GM19023 (cell line): ENCODE results near the gene DCTN1.
"Not testable (repeated sequence)": the region's sequence is repeated elsewhere in the genome, so short reads cannot be mapped to it uniquely, and the experiment has no call there.

Experiments used
- ATAC-seq: cut with Tn5 transposase; IDR thresholded peaks from one replicate; pipeline ENCODE4 v1.9.1; 2021; ENCODE audit warnings: mild to moderate bottlenecking, moderate library complexity; ENCODE audit not compliant: unreplicated experiment

DCTN1 gene

GRCh38 chr2:74372674-74373073 lies 7.4 kb downstream of the DCTN1 start:
- no peak for ATAC-seq

GRCh38 chr2:74371421-74371820 lies 8.7 kb downstream of the DCTN1 start:
- ATAC-seq = no peak

DNA sequence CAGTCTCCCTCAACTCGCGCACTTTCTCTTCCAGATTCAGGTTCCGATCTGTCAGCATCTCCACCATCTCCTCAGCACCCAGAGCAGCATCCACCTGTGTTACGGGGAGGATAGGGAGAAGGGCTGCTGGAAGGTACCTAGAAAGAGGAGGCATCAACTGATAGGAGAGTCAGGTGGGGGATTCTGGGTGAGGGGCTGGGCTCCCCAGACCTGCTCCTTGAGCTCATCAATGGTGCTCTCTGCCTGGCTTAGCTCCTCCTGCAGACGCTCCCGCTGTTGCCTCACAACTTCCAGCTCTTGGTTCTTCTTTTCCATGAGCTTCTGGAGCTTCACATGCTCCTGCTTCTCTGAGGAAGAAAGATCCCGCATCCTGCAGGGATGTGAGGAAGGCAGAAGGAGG lies 10.1 kb downstream of the DCTN1 start:
- ATAC-seq = no peak

- no peak for ATAC-seq
Measured at GRCh38 chr2:74368499-74368898, 11.6 kb downstream of the DCTN1 start.

DNA sequence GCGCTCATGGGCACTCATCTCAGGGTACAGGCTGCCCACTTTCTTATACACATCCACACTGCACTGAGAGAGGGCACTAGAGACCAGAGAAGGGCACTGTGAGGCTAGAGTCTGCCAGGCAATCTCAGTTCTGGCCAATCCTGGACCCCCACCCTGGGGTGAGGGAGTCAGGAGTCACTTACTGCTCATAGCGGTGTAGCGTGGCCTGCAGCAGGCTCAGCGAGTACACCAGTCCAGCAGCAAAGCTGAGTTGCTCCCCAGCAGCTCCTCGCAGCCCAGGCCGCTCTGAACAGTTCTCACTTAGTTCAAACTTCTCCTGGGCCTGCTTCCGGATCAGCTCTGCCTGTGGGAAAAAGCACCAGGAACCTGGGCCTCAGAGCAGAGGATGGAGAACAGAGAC lies 12.3 kb downstream of the DCTN1 start:
- no peak for ATAC-seq

DNA sequence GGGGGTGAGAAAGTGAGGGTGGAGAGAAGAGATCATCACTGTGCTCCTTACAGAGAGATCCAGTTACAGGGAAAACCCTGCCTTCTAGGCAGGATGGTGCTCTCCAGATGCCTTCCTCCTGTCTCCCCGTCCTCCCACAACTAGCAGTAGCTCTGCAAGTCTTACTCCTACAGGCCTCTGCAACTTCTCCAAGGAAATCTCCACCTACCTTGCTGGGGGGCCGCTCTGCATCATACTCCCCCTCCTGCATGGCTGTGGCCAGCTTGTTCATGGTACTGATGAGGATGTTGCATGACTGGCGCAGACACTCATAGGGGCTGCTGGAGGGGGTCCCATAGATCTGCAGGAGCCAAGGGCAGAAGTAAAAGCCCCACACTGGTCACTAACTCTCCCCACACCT lies 14.1 kb downstream of the DCTN1 start:
- no peak for ATAC-seq

DNA sequence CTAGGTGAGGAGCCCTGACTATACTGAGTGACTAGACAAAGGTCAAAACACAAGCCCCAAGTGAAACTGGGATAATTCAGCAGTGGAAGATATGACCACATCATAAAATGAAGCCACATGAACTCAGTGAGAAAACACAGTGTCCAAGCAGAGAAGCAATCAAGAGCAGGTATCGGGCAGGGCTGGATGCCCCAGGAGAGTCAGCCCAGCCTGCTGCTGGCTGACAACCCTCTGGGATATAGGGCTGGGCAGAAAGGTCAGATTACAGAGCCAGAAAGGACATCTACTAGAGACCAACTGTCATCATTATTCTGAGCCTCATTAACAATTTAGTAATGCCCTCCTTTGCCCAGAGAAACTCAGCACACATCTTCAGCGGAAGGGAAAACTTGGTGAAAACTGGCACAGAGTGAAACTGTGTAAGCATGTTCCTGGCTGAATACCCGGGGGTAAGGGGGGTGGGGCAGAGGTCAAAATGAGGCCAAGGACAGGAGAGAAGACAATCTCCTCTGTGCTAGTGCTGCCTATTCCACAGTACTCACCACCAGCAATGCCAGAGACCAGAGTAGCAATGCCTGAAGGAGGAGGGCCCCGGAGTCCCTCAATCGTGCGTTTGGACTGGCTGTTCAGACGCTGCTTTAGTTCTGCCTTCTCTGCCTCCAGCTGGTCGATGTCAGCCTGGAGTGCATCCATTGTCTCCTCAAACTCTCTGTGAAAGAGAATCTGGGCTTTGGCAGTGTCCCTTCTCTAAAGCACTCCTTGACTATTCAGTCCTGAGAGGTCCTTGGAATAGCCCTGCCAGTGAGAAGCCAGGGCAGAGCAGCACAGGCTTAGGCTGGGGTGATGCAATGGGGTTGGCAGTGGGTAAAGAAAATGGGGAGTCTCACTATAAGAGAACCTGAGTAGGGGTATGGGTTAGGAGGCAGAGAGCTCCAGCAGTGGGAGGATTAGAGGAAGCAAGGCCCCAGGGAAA lies 15.3 kb downstream of the DCTN1 start:
- no peak for ATAC-seq

DNA sequence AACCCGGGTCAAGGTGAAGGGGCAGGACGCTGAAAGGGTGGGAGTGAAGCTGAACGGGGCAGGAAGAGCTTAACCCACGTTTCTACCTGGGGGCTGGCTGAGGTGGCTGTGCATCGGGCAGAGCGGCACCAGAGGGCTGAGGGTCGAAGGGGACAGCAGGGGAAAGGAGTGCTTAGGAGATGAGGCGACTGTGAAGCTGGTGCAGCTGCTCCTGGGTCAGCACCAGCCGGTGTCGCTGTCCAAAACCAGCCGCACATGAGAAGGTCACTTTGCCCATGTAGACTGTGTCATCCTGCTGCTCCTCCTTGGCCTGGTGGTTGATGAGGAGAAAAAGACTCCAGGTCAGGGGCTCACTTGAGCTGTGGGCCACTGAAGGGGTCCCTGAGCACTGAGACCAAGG lies 18.8 kb downstream of the DCTN1 start:
- no peak for ATAC-seq

- no peak for ATAC-seq
Measured at GRCh38 chr2:74357627-74358026, 22.5 kb downstream of the DCTN1 start.

DNA sequence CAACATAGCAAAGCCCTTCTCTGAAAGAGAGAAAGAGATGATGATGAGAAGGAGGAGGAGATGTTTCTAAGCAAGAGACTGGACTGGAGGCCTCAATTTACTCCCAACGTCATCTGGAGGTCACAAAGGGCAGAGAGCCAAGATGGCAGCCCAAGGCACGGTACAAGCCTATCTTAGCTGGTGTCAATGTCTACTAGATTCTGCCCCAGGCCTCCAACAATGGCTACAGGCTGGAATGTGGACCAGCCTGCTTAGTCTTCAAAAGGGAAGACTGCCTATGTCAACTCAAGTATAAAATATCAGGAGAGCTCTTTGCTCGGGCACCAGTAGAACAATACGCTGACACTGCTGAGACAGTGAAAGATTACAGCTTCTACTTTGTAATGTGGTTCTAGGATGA lies 30.2 kb downstream of the DCTN1 start:
- ATAC-seq = no peak

DNA sequence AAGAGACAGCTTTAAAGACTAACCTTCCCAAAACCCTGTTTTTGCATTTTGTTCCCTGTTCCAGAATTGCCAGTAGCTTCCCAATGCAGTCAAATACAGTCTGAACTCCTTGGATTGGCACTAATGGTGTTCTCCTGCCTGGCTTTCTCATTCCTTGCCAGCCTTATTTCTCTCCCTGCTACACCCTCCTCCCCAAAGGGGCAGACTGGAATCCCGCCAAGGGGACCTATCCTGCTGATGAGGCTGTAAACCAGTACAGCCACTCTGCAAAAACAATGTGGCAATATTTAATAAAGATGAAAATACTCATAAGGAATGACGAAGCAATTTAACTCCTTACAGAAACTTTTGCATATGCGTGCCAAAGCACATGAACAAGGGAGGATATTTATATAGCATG lies 32.4 kb downstream of the DCTN1 start:
- no peak for ATAC-seq

GRCh38 chr2:74347303-74347702 lies 32.8 kb downstream of the DCTN1 start:
- ATAC-seq = no peak

- no peak for ATAC-seq
Measured at GRCh38 chr2:74345272-74345943, 34.7 kb downstream of the DCTN1 start.

DNA sequence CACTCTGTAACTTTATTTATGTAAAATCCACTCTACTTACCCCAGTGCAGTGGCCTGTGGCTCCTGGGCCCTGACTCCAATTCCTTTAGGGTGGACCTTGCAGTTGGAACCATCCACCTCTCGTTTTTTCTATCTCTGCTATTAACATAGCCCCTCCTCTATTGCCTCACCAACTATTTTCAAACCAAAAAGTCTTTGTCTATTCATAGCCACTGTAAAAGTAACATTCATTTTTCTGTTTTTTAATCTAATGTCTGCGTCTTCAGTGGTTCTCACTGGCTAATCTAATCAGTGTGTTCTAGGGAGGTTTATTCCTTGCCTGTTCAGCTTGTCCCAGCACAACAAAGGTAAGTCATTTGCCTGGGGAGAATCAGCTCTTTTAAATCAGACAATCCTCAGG lies 36.8 kb downstream of the DCTN1 start, which contains the start of gene SLC4A5:
SLC4A5 (minus strand) TSS at position 101 of the 400 bp plus-strand sequence. CDS start 28,393 bp downstream, outside the sequence.
- ATAC-seq = no peak

DNA sequence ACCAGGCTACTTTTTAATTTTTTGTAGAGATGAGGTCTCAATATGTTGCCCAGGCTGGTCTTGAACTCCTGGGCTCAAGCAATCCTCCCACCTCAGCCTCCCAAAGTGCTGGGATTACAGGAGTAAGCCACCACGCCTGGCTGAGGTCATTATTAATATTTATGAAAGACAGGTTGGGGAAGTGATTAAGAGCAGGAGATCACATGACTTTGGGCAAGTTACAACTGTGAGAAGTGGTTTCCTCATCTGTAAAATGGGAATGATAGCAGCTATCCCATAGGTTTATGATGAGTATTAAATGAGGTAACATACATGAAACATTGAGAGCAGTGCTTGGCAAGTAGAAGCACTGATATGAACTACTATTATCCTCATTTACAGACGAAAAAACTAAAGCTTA lies 43.9 kb downstream of the DCTN1 start:
- not testable (repeated sequence) for ATAC-seq

- ATAC-seq = no peak
Measured at GRCh38 chr2:74334931-74335333, 45.2 kb downstream of the DCTN1 start.

DNA sequence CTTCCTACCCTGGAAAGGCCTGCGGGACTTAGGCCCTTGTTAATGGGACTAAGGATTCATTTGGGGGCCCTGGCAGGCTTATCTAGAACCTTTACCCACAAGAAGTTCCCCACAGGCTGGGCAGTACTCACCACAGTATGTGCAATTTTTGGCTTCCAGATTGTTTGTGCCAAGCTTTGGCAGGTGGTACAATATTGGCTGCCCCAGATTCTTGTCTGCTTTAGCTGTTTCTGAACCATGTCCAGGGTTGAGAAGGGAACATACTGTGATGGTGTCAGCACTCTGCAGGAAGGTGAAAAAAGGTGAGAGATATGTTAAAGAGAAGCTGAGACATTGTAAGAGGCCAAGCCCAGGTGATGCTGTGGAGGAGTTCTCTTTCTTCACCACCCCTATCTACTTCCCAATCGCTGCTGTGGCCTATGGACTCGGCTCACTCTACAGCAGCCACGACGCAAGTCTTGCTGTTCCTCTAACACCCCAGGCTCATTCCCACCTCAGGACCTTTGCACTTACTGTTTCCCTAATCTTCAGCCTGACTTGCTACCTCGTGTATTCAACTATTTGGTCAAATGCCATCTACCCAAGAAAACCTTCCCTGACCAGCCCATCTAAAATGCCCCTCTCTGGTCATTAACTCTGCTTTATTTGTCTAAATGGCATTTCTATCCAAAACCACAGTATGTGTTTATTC lies 46.1 kb downstream of the DCTN1 start:
- no peak for ATAC-seq

DNA sequence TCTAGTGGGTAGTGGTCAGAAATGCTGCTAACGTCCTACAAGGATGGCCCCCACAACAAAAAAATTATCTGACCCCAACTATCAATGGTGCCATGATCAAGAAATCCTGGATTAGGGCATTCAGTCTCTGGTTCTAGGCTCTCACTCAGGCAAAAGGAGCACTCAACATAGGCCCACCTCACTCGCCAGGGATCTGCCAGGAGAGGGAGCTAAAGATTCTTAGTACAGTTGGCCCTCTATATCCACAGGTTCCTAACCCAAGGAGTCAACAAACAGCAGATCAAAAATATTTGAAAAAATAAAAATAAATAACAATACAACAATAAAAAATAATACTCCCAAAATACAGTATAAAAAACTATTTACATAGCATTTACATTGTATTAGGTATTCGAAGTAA lies 46.9 kb downstream of the DCTN1 start:
- no peak for ATAC-seq

DNA sequence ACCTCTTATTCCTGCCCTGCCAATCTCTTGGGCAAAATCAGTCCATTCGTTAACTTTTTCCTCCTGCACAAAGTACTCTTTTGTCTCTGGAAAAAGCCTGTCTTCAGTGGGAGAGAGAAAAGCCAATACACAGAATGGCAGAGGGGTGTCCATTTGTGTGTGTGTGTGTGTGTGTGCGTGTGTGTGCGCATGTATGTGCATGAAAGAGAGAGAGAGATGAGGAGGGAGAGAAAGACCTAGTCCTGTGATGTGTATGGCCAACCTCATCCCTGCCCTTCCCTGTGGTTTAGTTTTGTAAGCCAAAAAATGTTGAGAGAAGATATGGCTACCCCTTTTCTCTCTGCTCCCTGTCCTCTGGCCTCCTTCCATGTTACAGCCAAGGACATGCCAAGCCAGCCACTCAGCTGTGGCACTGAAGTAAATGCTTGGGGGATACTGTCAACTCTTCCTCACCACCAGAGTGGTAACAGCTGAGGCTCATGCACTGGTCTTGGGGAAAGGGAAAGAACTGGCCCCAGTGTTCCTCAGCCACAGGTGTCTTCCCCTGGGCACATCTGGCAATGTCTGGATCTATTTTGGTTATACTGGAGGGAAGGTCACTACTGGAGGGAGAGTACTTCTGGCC lies 47.4 kb downstream of the DCTN1 start:
- no peak for ATAC-seq

GRCh38 chr2:74328573-74328972 lies 51.5 kb downstream of the DCTN1 start:
- ATAC-seq = no peak

GRCh38 chr2:74328074-74328473 lies 52.0 kb downstream of the DCTN1 start:
- no peak for ATAC-seq
